ENCODE measurements around the gene REC114. TPM values are rescaled to one million over a fixed set of nuclear protein-coding genes. Genes with fewer than 3 reads are reported as not detected.

REC114 gene
- total and polyA plus RNA-seq, 2 experiments from 2014 or later = 0.24 TPM; not detected in 1

DNA sequence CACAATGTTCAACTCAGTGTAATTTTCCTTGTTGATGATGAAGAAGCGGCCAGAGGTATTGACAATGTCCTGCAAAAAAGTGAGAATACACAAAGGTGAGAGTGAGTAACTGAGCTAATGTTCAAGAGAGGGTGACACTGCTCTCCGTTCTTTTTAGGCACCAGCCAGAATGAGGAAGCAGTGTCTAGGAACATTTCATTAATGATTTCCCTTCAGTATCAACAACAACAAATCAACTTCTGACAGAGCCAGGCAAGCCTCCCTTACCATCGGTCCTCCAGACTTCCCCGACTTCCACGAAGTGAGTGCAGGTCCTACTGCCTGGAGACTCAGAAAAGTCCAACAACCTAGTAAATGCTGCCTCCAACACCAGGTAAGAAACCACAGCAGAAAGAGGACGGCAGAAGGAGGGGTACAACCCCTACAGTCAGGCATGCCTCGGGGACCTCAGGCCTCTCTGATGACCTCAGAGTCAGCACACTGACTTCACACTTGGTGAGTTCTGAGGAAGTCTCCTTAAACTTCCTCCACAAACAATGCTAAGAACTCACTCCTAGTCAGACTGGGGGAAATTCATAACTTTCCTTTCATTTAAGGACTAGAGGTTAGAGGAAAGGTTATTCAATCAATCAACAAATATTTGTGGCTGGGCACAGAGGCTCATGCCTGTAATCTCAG is 127.5 kb downstream of the REC114 start:
- no peak overlapping the region for H3K4me3 ChIP-seq
- DNase-seq (ENCODE audit: low spot score) = no peak
- no peaks in the 10 kb centered on the region for H3K9me2 ChIP-seq (replicated peaks; ENCODE audit: insufficient read depth)
- H3K27me3 ChIP-seq = no peaks in the 10 kb centered on the region
- 97% methylated on average over 7 of the region's 7 CpGs for WGBS (ENCODE audit: low lambda C conversion rate, missing lambda C conversion rate)
- TF ChIP-seq EZH2 (IDR thresholded peaks at IDR 0.05; ENCODE audit: borderline replicate concordance) (no peak), EZH2phosphoT487 (IDR thresholded peaks at IDR 0.05; ENCODE audit: low read depth, severe bottlenecking, unreplicated experiment) (no peak)
- TF ChIP-seq, protein P1, sequence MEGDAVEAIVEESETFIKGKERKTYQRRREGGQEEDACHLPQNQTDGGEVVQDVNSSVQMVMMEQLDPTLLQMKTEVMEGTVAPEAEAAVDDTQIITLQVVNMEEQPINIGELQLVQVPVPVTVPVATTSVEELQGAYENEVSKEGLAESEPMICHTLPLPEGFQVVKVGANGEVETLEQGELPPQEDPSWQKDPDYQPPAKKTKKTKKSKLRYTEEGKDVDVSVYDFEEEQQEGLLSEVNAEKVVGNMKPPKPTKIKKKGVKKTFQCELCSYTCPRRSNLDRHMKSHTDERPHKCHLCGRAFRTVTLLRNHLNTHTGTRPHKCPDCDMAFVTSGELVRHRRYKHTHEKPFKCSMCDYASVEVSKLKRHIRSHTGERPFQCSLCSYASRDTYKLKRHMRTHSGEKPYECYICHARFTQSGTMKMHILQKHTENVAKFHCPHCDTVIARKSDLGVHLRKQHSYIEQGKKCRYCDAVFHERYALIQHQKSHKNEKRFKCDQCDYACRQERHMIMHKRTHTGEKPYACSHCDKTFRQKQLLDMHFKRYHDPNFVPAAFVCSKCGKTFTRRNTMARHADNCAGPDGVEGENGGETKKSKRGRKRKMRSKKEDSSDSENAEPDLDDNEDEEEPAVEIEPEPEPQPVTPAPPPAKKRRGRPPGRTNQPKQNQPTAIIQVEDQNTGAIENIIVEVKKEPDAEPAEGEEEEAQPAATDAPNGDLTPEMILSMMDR (IDR thresholded peaks at IDR 0.05; ENCODE audit: poor library complexity) = no peak
- no peak overlapping the region for H3K4me2 ChIP-seq
- no peaks in the 10 kb centered on the region for H3K36me3 ChIP-seq (replicated peaks; ENCODE audit: insufficient read depth, low read depth)
- H2AFZ ChIP-seq = no peak overlapping the region
- H3K9me3 ChIP-seq (ENCODE audit: low read depth) = no peaks in the 10 kb centered on the region
- H3K4me1 ChIP-seq (ENCODE audit: insufficient read depth) = peaks cover 26% of the 10 kb centered on the region
- no peaks in the 10 kb centered on the region for H4K20me1 ChIP-seq (ENCODE audit: insufficient read depth, poor library complexity, severe bottlenecking)
- H3K79me2 ChIP-seq = peaks cover 10% of the 10 kb centered on the region
- H3K27ac ChIP-seq = peak overlapping the region; percentile 42

DNA sequence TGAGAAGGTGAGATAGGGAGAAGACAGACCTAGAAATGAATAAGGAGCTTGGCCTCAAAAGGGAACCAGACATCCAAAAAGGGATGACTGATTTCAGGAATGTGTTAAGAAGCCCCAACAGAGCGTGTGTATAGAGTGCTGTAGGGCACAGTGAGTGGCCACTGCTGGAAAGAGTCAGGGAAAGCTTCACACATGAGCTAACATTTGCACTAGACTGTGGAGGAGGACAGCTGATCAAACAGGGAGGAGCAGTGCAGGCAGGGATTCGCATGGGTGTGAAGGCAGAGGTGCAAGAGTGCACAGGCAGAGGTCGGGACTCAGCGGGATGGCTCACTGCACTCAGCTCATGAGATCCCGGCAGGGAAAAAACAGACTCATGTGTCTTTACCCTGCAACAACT is 128.4 kb downstream of the REC114 start:
- H3K9me3 ChIP-seq (ENCODE audit: low read depth) = no peaks in the 10 kb centered on the region
- peaks cover 9% of the 10 kb centered on the region for H3K79me2 ChIP-seq
- no peaks in the 10 kb centered on the region for H3K27me3 ChIP-seq
- no peak for TF ChIP-seq EZH2phosphoT487 (IDR thresholded peaks at IDR 0.05; ENCODE audit: low read depth, severe bottlenecking, unreplicated experiment)
- TF ChIP-seq, protein P1 (IDR thresholded peaks at IDR 0.05; ENCODE audit: poor library complexity) = no peak
- DNase-seq (ENCODE audit: low spot score) = no peak
- no peak overlapping the region for H3K4me3 ChIP-seq
- peak overlapping the region; percentile 42 for H3K27ac ChIP-seq
- peaks cover 26% of the 10 kb centered on the region for H3K4me1 ChIP-seq (ENCODE audit: insufficient read depth)
- no peaks in the 10 kb centered on the region for H4K20me1 ChIP-seq (ENCODE audit: insufficient read depth, poor library complexity, severe bottlenecking)
- 75% methylated on average over 5 of the region's 5 CpGs for WGBS (ENCODE audit: low lambda C conversion rate, missing lambda C conversion rate)
- H3K9me2 ChIP-seq (replicated peaks; ENCODE audit: insufficient read depth) = no peaks in the 10 kb centered on the region
- peak overlapping the region; percentile 61 for H3K4me2 ChIP-seq
- H2AFZ ChIP-seq = no peak overlapping the region
- no peaks in the 10 kb centered on the region for H3K36me3 ChIP-seq (replicated peaks; ENCODE audit: insufficient read depth, low read depth)

DNA sequence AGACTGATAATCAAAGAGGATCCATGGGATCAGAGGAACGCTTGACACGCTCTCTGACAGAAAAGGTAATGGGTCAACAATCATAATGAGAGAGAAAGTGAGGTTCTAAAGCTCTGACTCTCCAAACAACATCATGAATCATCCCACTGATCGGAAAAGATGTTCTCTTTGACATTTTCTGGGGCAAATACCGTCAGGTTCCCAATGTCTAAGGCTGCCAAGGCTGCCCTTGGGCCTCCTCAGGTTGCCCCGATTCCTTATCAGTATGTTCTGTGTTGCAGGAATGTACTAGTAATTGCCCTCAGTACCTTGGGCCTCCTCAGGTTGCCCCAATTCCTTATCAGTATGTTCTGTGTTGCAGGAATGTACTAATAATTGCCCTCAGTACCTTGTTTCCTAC is 129.3 kb downstream of the REC114 start:
- Histone ChIP-seq H3K27ac (peak overlapping the region; percentile 73), H3K36me3 (replicated peaks; ENCODE audit: insufficient read depth, low read depth) (no peaks in the 10 kb centered on the region), H2AFZ (no peak overlapping the region), H3K4me2 (peak overlapping the region; percentile 61), H3K4me3 (no peak overlapping the region), H3K9me3 (ENCODE audit: low read depth) (no peaks in the 10 kb centered on the region), H3K9me2 (replicated peaks; ENCODE audit: insufficient read depth) (no peaks in the 10 kb centered on the region), H3K79me2 (peaks cover 10% of the 10 kb centered on the region), H4K20me1 (ENCODE audit: insufficient read depth, poor library complexity, severe bottlenecking) (no peaks in the 10 kb centered on the region), H3K4me1 (ENCODE audit: insufficient read depth) (peaks cover 26% of the 10 kb centered on the region), H3K27me3 (no peaks in the 10 kb centered on the region)
- WGBS (ENCODE audit: low lambda C conversion rate, missing lambda C conversion rate) = 65% methylated on average over 5 of the region's 5 CpGs
- DNase-seq (ENCODE audit: low spot score) = no peak
- no peak for TF ChIP-seq EZH2phosphoT487 (IDR thresholded peaks at IDR 0.05; ENCODE audit: low read depth, severe bottlenecking, unreplicated experiment)
- TF ChIP-seq, protein P1 (IDR thresholded peaks at IDR 0.05; ENCODE audit: poor library complexity) = no peak
- TF ChIP-seq EZH2 (IDR thresholded peaks at IDR 0.05; ENCODE audit: borderline replicate concordance) = no peak
